Transverse colon (tissue), 4 donors: ENCODE measurements around the gene PHACTR3.

Experiments
- CTCF ChIP-seq, 5 experiments: fragments of 200-600 bp in 3 of 5; fragments of 450-650 bp in 2 of 5; sonication (generic) in 3 of 5; IDR thresholded peaks; 1 replicate in 2 of 5; 2 replicates in 3 of 5; pipeline ENCODE4 v1.5.1; 2016 to 2017; ENCODE audit warnings: antibody characterized with exemption in 5 of 5, inconsistent platforms in 3 of 5, mild to moderate bottlenecking in 2 of 5, moderate library complexity in 1 of 5
- EP300 ChIP-seq: sonication (generic); formaldehyde crosslinking; IDR thresholded peaks from one replicate; pipeline ENCODE4 v1.6.1; 2017; ENCODE audit warnings: antibody characterized with exemption, low read depth
- POLR2A ChIP-seq: fragments of 450-650 bp; IDR thresholded peaks from one replicate; pipeline ENCODE4 v1.6.1; 2016; ENCODE audit warnings: antibody characterized with exemption, mild to moderate bottlenecking, moderate library complexity
- POLR2AphosphoS5 ChIP-seq, 3 donors: sonication (generic); formaldehyde crosslinking; IDR thresholded peaks; one replicate each; pipeline ENCODE4 v1.6.1; 2016; ENCODE audit warnings: antibody characterized with exemption in 3 of 3

- no peak for TF ChIP-seq POLR2A
- no peak for TF ChIP-seq POLR2AphosphoS5 (IDR thresholded peaks at IDR 0.05)
- no peak for TF ChIP-seq CTCF (IDR thresholded peaks at IDR 0.05)
- no peak for TF ChIP-seq EP300
Measured at GRCh38 chr20:59744756-59745155, 140.4 kb downstream of the PHACTR3 start.
